ENCODE results near the gene EME2.

Gene EME2

DNA sequence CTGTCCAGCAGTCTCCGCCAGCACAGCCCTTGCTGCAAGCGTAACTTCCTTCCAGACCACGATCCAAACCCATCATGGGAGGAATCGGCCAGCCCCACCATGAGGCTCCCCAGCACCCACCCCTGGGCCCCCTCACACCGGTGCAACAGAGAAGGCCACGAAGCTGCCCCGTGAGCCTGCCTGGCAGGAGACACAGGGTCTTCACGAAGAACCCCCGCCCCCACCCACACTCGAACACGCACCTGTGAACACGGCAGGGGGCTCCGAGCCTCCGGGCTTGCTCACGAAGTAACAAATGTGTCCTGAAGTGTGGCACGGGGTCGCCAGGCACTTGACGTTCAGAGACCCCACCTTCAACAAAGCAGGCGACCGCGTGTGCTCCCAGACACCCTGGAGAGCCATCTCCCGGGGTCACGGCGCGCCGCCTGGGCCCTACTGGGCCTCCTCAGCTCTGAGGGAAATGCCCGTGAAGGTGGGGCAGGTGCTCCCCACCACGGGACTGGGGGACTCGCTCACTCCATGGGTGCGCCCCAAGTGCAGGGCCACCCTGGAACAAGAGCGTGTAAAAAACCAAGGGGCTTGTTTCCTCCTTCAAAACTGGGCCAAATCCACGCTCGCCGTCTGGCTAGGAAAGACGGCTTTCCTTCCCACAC, 46.4 kb downstream of the EME2 start:
- TF ChIP-seq, protein P1, sequence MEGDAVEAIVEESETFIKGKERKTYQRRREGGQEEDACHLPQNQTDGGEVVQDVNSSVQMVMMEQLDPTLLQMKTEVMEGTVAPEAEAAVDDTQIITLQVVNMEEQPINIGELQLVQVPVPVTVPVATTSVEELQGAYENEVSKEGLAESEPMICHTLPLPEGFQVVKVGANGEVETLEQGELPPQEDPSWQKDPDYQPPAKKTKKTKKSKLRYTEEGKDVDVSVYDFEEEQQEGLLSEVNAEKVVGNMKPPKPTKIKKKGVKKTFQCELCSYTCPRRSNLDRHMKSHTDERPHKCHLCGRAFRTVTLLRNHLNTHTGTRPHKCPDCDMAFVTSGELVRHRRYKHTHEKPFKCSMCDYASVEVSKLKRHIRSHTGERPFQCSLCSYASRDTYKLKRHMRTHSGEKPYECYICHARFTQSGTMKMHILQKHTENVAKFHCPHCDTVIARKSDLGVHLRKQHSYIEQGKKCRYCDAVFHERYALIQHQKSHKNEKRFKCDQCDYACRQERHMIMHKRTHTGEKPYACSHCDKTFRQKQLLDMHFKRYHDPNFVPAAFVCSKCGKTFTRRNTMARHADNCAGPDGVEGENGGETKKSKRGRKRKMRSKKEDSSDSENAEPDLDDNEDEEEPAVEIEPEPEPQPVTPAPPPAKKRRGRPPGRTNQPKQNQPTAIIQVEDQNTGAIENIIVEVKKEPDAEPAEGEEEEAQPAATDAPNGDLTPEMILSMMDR (IDR thresholded peaks at IDR 0.05), result no peak

GRCh38 chr16:1819611-1820010, 47.0 kb downstream of the EME2 start:
- TF ChIP-seq, protein P1 (IDR thresholded peaks at IDR 0.05), result no peak

DNA sequence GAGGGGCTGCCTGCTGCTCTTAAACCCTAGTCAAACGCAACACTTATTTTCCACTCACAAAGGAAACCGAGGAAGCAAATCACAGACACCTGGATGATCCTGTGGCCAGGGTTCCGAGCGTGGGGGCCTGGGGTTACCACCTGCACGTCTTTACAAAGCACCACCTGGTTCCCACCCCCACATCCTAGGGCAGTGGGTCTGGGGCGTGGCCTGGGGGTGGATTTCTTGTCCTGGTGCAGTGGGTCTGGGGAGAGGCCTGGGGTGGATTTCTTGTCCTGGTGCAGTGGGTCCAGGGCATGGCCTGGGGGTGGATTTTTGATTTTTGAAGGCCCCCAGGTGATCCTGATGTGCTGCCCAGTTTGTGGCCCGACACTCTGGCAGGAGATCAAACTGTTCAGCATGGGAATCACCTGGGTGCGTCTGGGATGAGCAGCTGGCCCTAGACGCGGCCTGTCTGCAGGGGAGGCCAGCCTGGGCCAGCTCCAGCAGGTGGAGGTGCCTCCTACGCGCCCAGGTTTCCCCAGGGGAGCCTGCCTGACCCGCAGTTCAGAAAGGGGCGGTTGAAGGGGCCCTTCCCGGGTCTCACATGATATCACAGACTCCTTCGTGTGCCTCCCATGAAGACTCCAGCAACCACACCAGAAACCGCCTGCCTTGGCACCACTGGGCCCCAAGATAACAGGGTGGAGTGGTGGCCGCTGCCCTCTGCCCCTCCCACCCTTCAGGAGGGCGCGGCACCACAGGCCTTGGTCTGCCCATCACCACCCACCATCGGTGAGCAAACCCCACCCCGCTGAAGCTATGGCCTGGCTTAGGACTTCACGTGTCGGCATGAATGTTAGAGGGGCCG, 47.7 kb downstream of the EME2 start:
- TF ChIP-seq, protein P1 (IDR thresholded peaks at IDR 0.05), result no peak

DNA sequence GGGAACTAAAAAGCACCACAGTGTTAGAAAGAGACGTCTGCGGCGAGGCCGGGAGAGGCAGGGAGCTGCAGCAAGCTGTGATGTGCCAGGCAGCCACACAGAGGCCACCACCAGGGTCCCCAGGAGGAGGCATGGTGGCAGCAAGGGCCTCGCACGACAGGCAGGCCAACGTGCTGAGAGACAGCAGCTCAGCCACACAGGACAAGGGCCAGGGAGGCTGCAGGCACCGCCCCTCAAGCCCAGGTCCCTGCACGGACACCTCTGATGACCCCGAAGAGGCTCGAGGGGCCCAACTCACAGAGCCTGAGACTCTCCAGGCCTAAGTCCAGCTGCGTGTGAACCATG, 48.3 kb downstream of the EME2 start:
- TF ChIP-seq, protein P1 (IDR thresholded peaks at IDR 0.05), result no peak

- TF ChIP-seq, protein P1 (IDR thresholded peaks at IDR 0.05), result no peak
Observed at GRCh38 chr16:1821861-1822611, 49.4 kb downstream of the EME2 start.

- TF ChIP-seq, protein P1 (IDR thresholded peaks at IDR 0.05), result no peak
Observed at GRCh38 chr16:1822801-1823200, 50.2 kb downstream of the EME2 start.

DNA sequence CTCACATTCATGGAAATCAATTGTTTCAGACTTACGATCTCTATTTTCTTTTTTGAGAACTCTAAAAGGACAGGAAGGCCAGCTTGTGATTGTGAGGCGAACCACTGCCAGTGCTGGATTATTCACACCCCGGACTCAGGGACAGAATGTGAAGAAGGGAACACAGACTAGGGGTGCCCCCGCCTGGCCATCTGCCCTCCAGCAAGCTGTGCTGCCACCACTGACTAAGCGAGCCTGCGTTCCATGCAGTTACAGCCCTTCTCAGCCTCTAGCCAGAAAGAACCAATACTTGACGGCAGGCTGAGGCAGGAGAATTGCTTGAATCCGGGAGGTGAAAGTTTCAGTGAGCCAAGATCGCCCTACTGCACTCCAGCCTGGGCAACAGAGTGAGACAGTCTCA, 51.2 kb downstream of the EME2 start:
- TF ChIP-seq, protein P1 (IDR thresholded peaks at IDR 0.05), result no peak

Measured in LNCAP (cell line).